Muscle layer of duodenum (tissue), 2 donors: ENCODE measurements around the gene WEE2.
"Not testable (repeated sequence)": the region's sequence is repeated elsewhere in the genome, so short reads cannot be mapped to it uniquely, and the experiment has no call there.

ENCODE experiments used
- H3K27ac ChIP-seq: one replicate; pipeline ENCODE4 v1.7.0; 2013; ENCODE audit warnings: mild to moderate bottlenecking, low read length
- H3K27me3 ChIP-seq: one replicate; pipeline ENCODE4 v1.7.0; 2013; ENCODE audit warnings: low read depth, mild to moderate bottlenecking, control low read depth, low read length
- H3K36me3 ChIP-seq, 2 donors: one replicate each; pipeline ENCODE4 v1.7.0; 2013; ENCODE audit warnings: low read length in 2 of 2, control low read depth in 1 of 2, mild to moderate bottlenecking in 1 of 2; ENCODE audit not compliant: insufficient read depth in 2 of 2, control insufficient read depth in 1 of 2
- H3K4me1 ChIP-seq, 2 donors: one replicate each; pipeline ENCODE4 v1.7.0; 2013; ENCODE audit warnings: low read length in 2 of 2, mild to moderate bottlenecking in 2 of 2, control low read depth in 1 of 2, moderate library complexity in 1 of 2; ENCODE audit not compliant: insufficient read depth in 2 of 2, control insufficient read depth in 1 of 2
- H3K4me3 ChIP-seq, 2 donors: one replicate each; pipeline ENCODE4 v1.7.0; 2013; ENCODE audit warnings: low read length in 2 of 2, low read depth in 1 of 2, mild to moderate bottlenecking in 1 of 2
- H3K9me3 ChIP-seq, 2 donors: one replicate each; pipeline ENCODE4 v1.7.0; 2013; ENCODE audit warnings: low read length in 2 of 2, control low read depth in 1 of 2, mild to moderate bottlenecking in 1 of 2; ENCODE audit not compliant: control insufficient read depth in 1 of 2
- donor health status: healthy.

WEE2 gene

GRCh38 chr7:141674702-141675101 lies 33.5 kb upstream of the WEE2 start:
- Histone ChIP-seq H3K36me3 (peaks cover 10 to 14% of the 10 kb centered on the region in 2 donors), H3K27ac (no peak overlapping the region), H3K27me3 (no peaks in the 10 kb centered on the region), H3K4me1 (no peaks in the 10 kb centered on the region), H3K4me3 (no peak overlapping the region), H3K9me3 (no peaks in the 10 kb centered on the region)

GRCh38 chr7:141675436-141676215 lies 32.5 kb upstream of the WEE2 start:
- Histone ChIP-seq H3K27me3 (no peaks in the 10 kb centered on the region), H3K9me3 (no peaks in the 10 kb centered on the region), H3K4me1 (no peaks in the 10 kb centered on the region), H3K36me3 (peaks cover 17 to 24% of the 10 kb centered on the region in 2 donors), H3K4me3 (no peak overlapping the region), H3K27ac (no peak overlapping the region)

GRCh38 chr7:141676618-141677017 lies 31.5 kb upstream of the WEE2 start:
- Histone ChIP-seq H3K27me3 (no peaks in the 10 kb centered on the region), H3K9me3 (no peaks in the 10 kb centered on the region), H3K36me3 (peaks cover 22 to 29% of the 10 kb centered on the region in 2 donors), H3K4me3 (no peak overlapping the region), H3K27ac (no peak overlapping the region), H3K4me1 (no peaks in the 10 kb centered on the region)

GRCh38 chr7:141679014-141679413 lies 29.1 kb upstream of the WEE2 start:
- peaks cover 22 to 38% of the 10 kb centered on the region in 2 donors for H3K36me3 ChIP-seq
- H3K4me1 ChIP-seq, result no peaks in the 10 kb centered on the region
- H3K27me3 ChIP-seq, result no peaks in the 10 kb centered on the region
- H3K9me3 ChIP-seq, result no peaks in the 10 kb centered on the region
- no peak overlapping the region for H3K27ac ChIP-seq
- H3K4me3 ChIP-seq, result no peak overlapping the region

GRCh38 chr7:141685285-141686023 lies 22.7 kb upstream of the WEE2 start:
- Histone ChIP-seq H3K27me3 (no peaks in the 10 kb centered on the region), H3K27ac (no peak overlapping the region), H3K4me1 (no peaks in the 10 kb centered on the region), H3K4me3 (no peak overlapping the region), H3K9me3 (no peaks in the 10 kb centered on the region), H3K36me3 (peaks cover 30 to 46% of the 10 kb centered on the region in 2 donors)

GRCh38 chr7:141686074-141686473 lies 22.1 kb upstream of the WEE2 start:
- peaks cover 24 to 42% of the 10 kb centered on the region in 2 donors for H3K36me3 ChIP-seq
- H3K9me3 ChIP-seq, result no peaks in the 10 kb centered on the region
- H3K27ac ChIP-seq, result no peak overlapping the region
- H3K27me3 ChIP-seq, result no peaks in the 10 kb centered on the region
- no peak overlapping the region for H3K4me3 ChIP-seq
- no peaks in the 10 kb centered on the region for H3K4me1 ChIP-seq

GRCh38 chr7:141686670-141687069 lies 21.5 kb upstream of the WEE2 start:
- no peaks in the 10 kb centered on the region for H3K27me3 ChIP-seq
- no peaks in the 10 kb centered on the region for H3K9me3 ChIP-seq
- no peak overlapping the region for H3K4me3 ChIP-seq
- no peaks in the 10 kb centered on the region for H3K4me1 ChIP-seq
- peaks cover 21 to 36% of the 10 kb centered on the region in 2 donors for H3K36me3 ChIP-seq
- no peak overlapping the region for H3K27ac ChIP-seq

- no peaks in the 10 kb centered on the region for H3K27me3 ChIP-seq
- H3K9me3 ChIP-seq, result no peaks in the 10 kb centered on the region
- no peak overlapping the region for H3K27ac ChIP-seq
- peaks cover 13 to 26% of the 10 kb centered on the region in 2 donors for H3K36me3 ChIP-seq
- no peaks in the 10 kb centered on the region for H3K4me1 ChIP-seq
- no peak overlapping the region for H3K4me3 ChIP-seq
Measured at GRCh38 chr7:141688043-141688442, 20.1 kb upstream of the WEE2 start.

GRCh38 chr7:141689072-141689825 lies 18.9 kb upstream of the WEE2 start:
- H3K4me3 ChIP-seq, H3K9me3 ChIP-seq, H3K27ac ChIP-seq, H3K27me3 ChIP-seq, H3K4me1 ChIP-seq: not testable (repeated sequence)
- H3K36me3 ChIP-seq, result peaks cover 13 to 16% of the 10 kb centered on the region in 2 donors

- Histone ChIP-seq H3K27ac (no peak overlapping the region), H3K4me3 (no peak overlapping the region), H3K27me3 (no peaks in the 10 kb centered on the region), H3K4me1 (no peaks in the 10 kb centered on the region), H3K36me3 (peaks cover 0 to under 1% of the 10 kb centered on the region in 2 donors), H3K9me3 (no peaks in the 10 kb centered on the region)
Measured at GRCh38 chr7:141691540-141691939, 16.6 kb upstream of the WEE2 start.

GRCh38 chr7:141691961-141692360 lies 16.2 kb upstream of the WEE2 start:
- Histone ChIP-seq H3K4me1 (no peaks in the 10 kb centered on the region), H3K27me3 (no peaks in the 10 kb centered on the region), H3K36me3 (no peaks in the 10 kb centered on the region), H3K27ac (no peak overlapping the region), H3K9me3 (no peaks in the 10 kb centered on the region), H3K4me3 (no peak overlapping the region)
